Nephron (organoid): ENCODE data around the gene NRN1.
"Not testable (repeated sequence)": the region's sequence is repeated elsewhere in the genome, so short reads cannot be mapped to it uniquely, and the experiment has no call there.

Experiments used
- H3K27ac Mint-ChIP-seq, 3 experiments: 2 replicates each; pipeline ENCODE4 v1.8.0; 2020; ENCODE audit warnings: mixed read lengths in 3 of 3, mild to moderate bottlenecking in 2 of 3, moderate library complexity in 1 of 3
- H3K27me3 Mint-ChIP-seq: 2 replicates; pipeline ENCODE4 v1.8.0; 2021; ENCODE audit warnings: low read depth, mild to moderate bottlenecking, moderate library complexity, mixed read lengths
- H3K36me3 Mint-ChIP-seq: 2 replicates; pipeline ENCODE4 v1.8.0; 2020; ENCODE audit warnings: low read depth, mixed read lengths
- H3K4me1 Mint-ChIP-seq: 2 replicates; pipeline ENCODE4 v1.8.0; 2020; ENCODE audit warnings: mixed read lengths
- H3K4me3 Mint-ChIP-seq, 3 experiments: 2 replicates each; pipeline ENCODE4 v1.8.0; 2020; ENCODE audit warnings: mild to moderate bottlenecking in 3 of 3, mixed read lengths in 3 of 3, moderate library complexity in 2 of 3
- H3K9me3 Mint-ChIP-seq: 2 replicates; pipeline ENCODE4 v1.8.0; 2020; ENCODE audit warnings: mixed read lengths
- CTCF ChIP-seq, 3 experiments: fragments of 200-600 bp; sonication (generic); IDR thresholded peaks; one replicate each; pipeline ENCODE4 v1.5.0; 2021; ENCODE audit warnings: antibody characterized with exemption in 3 of 3; ENCODE audit not compliant: unreplicated experiment in 3 of 3

NRN1 gene

GRCh38 chr6:5976811-5977210 is 29.9 kb downstream of the NRN1 start:
- Mint-ChIP-seq H3K27ac (no peak overlapping the region), H3K27me3 (peaks cover 5% of the 10 kb centered on the region), H3K9me3 (peaks cover 10% of the 10 kb centered on the region), H3K4me1 (peaks cover 33% of the 10 kb centered on the region), H3K4me3 (no peak overlapping the region), H3K36me3 (no peaks in the 10 kb centered on the region)
- TF ChIP-seq CTCF (IDR thresholded peaks at IDR 0.05; ENCODE audit: unreplicated experiment in 3 of 3), result no peak

GRCh38 chr6:5968817-5969734 is 37.6 kb downstream of the NRN1 start:
- no peaks in the 10 kb centered on the region for H3K4me1 Mint-ChIP-seq
- no peak overlapping the region for H3K27ac Mint-ChIP-seq
- H3K27me3 Mint-ChIP-seq, result peaks cover 11% of the 10 kb centered on the region
- H3K9me3 Mint-ChIP-seq, result no peaks in the 10 kb centered on the region
- H3K36me3 Mint-ChIP-seq, result no peaks in the 10 kb centered on the region
- TF ChIP-seq CTCF (IDR thresholded peaks at IDR 0.05; ENCODE audit: unreplicated experiment in 3 of 3), result no peak
- H3K4me3 Mint-ChIP-seq, result no peak overlapping the region

GRCh38 chr6:5968036-5968435 is 38.7 kb downstream of the NRN1 start:
- not testable (repeated sequence) for H3K4me1 Mint-ChIP-seq, H3K4me3 Mint-ChIP-seq, H3K9me3 Mint-ChIP-seq, H3K27me3 Mint-ChIP-seq, H3K27ac Mint-ChIP-seq, H3K36me3 Mint-ChIP-seq

GRCh38 chr6:5967594-5967993 is 39.1 kb downstream of the NRN1 start:
- no peak for TF ChIP-seq CTCF (IDR thresholded peaks at IDR 0.05; ENCODE audit: unreplicated experiment in 3 of 3)
- H3K36me3 Mint-ChIP-seq, result no peaks in the 10 kb centered on the region
- no peak overlapping the region for H3K4me3 Mint-ChIP-seq
- no peaks in the 10 kb centered on the region for H3K4me1 Mint-ChIP-seq
- no peak overlapping the region for H3K27ac Mint-ChIP-seq
- H3K9me3 Mint-ChIP-seq, result no peaks in the 10 kb centered on the region
- peaks cover 7% of the 10 kb centered on the region for H3K27me3 Mint-ChIP-seq

GRCh38 chr6:5962794-5963193 is 43.9 kb downstream of the NRN1 start:
- no peaks in the 10 kb centered on the region for H3K4me1 Mint-ChIP-seq
- H3K9me3 Mint-ChIP-seq, result no peaks in the 10 kb centered on the region
- H3K36me3 Mint-ChIP-seq, result no peaks in the 10 kb centered on the region
- H3K27me3 Mint-ChIP-seq, result no peaks in the 10 kb centered on the region
- H3K27ac Mint-ChIP-seq, result no peak overlapping the region
- H3K4me3 Mint-ChIP-seq, result no peak overlapping the region
- no peak for TF ChIP-seq CTCF (IDR thresholded peaks at IDR 0.05; ENCODE audit: unreplicated experiment in 3 of 3)

- H3K4me3 Mint-ChIP-seq, result no peak overlapping the region
- no peaks in the 10 kb centered on the region for H3K9me3 Mint-ChIP-seq
- H3K4me1 Mint-ChIP-seq, result no peaks in the 10 kb centered on the region
These were observed 44.9 kb downstream of the NRN1 start for GRCh38 chr6:5961836-5962235.

More at GRCh38 chr6:5961836-5962235, 44.9 kb downstream of the NRN1 start:
- no peaks in the 10 kb centered on the region for H3K36me3 Mint-ChIP-seq
- no peaks in the 10 kb centered on the region for H3K27me3 Mint-ChIP-seq
- TF ChIP-seq CTCF (IDR thresholded peaks at IDR 0.05; ENCODE audit: unreplicated experiment in 3 of 3), result no peak
- H3K27ac Mint-ChIP-seq, result no peak overlapping the region
